ENCODE results near the gene SORL1. TPM values are rescaled to one million over a fixed set of nuclear protein-coding genes. Genes with fewer than 3 reads are reported as not detected.

Gene SORL1
- total RNA-seq, 2 experiments from 2014 or later, result 228 to 411 TPM

- Histone ChIP-seq H4K20me1 (ENCODE audit: insufficient read depth, low read length) (no peaks in the 10 kb centered on the region), H3K4me1 (ENCODE audit: insufficient read depth, low read length, poor library complexity, severe bottlenecking) (peaks cover 40% of the 10 kb centered on the region), H3K36me3 (ENCODE audit: insufficient read depth, low read length) (peaks cover 97% of the 10 kb centered on the region), H3K27ac (ENCODE audit: low read depth, low read length, poor library complexity, severe bottlenecking) (peak overlapping the region; percentile 28), H3K79me2 (ENCODE audit: insufficient read depth, low read depth, low read length) (peaks cover 21% of the 10 kb centered on the region), H3K4me3 (ENCODE audit: low read depth, low read length, poor library complexity, severe bottlenecking) (no peak overlapping the region), H3K9me3 (ENCODE audit: low read length) (no peaks in the 10 kb centered on the region), H3K9me2 (ENCODE audit: insufficient read depth, low read length) (no peaks in the 10 kb centered on the region), H3K4me2 (ENCODE audit: low read length) (no peak overlapping the region), H2AFZ (ENCODE audit: low read length) (no peak overlapping the region)
- TF ChIP-seq CTCF (conservative IDR thresholded peaks at IDR 0.05; ENCODE audit: low read length) (no peak), EZH2phosphoT487 (IDR thresholded peaks at IDR 0.05; ENCODE audit: borderline replicate concordance, low read depth, low read length) (no peak)
- no peak for DNase-seq (ENCODE audit: low spot score)
- ChIA-PET POLR2A (interaction anchor here (0.6 to 0.8 kb wide), 2 partner anchors 16 to 20 kb away, joined by 3 read pairs; no protein-coding TSS in a partner anchor), CTCF (ENCODE audit: unreplicated experiment) (no interaction called here)
- BruUV-seq (replicated peaks), result no TSS peak
- intact Hi-C loops (cut with micrococcal nuclease; ENCODE audit: unreplicated experiment), result loop anchor here (5.0 kb wide), 1 partner anchor 202 kb away; no protein-coding TSS in a partner anchor
Measured at GRCh38 chr11:121574801-121575200, 122.7 kb downstream of the SORL1 start.

DNA sequence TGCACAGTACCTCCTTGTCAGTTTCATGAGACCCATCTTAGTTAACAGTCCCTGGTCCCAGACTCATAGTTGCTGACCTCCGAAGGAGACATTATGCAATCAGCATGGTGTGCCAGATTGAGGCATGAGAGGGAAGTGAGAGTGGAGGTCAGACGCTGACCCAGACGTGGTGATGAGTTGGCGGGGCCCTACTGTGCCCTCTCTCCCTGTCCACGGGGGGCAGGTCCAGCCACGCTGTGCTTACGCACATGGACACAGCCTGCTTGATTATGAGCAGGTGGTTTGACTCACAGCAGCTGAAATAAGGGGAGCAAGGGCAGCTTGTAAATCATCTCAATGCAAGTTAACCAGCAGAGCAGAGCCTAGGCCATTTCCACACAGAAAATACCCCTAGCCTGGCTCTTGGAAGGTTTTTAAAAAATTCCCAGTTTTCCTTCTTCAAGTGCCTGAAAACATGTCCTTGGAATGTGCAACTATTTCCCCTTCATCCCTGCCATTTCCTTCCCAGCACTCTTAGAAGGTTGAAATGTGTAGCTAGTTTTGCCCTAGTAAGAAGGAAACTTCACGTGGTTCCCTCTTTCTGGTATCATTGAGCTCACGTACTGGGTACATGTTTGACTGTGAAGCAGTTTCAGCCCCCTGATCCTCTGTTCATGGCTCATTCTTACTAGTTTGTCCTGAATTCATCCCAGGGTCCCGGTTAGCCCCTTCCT is 123.3 kb downstream of the SORL1 start:
- POLR2A ChIA-PET, result interaction anchor here (0.8 to 0.9 kb wide), 2 partner anchors 15 to 205 kb away, joined by 3 read pairs; no protein-coding TSS in a partner anchor
- Histone ChIP-seq H3K36me3 (ENCODE audit: insufficient read depth, low read length) (peaks cover 100% of the 10 kb centered on the region), H2AFZ (ENCODE audit: low read length) (no peak overlapping the region), H3K9me2 (ENCODE audit: insufficient read depth, low read length) (no peaks in the 10 kb centered on the region), H3K27ac (ENCODE audit: low read depth, low read length, poor library complexity, severe bottlenecking) (peak overlapping the region; percentile 28), H4K20me1 (ENCODE audit: insufficient read depth, low read length) (no peaks in the 10 kb centered on the region), H3K4me3 (ENCODE audit: low read depth, low read length, poor library complexity, severe bottlenecking) (no peak overlapping the region), H3K4me2 (ENCODE audit: low read length) (no peak overlapping the region), H3K79me2 (ENCODE audit: insufficient read depth, low read depth, low read length) (peaks cover 19% of the 10 kb centered on the region), H3K4me1 (ENCODE audit: insufficient read depth, low read length, poor library complexity, severe bottlenecking) (peaks cover 36% of the 10 kb centered on the region), H3K9me3 (ENCODE audit: low read length) (no peaks in the 10 kb centered on the region)
- no peak for DNase-seq (ENCODE audit: low spot score)
- CTCF ChIA-PET (ENCODE audit: unreplicated experiment), result interaction anchor here (1.0 kb wide), 1 partner anchor 126 kb away, joined by 3 read pairs; no protein-coding TSS in a partner anchor
- no TSS peak for BruUV-seq (replicated peaks)
- intact Hi-C loops (cut with micrococcal nuclease; ENCODE audit: unreplicated experiment), result no loop called here
- no peak for TF ChIP-seq CTCF (conservative IDR thresholded peaks at IDR 0.05; ENCODE audit: low read length)
- no peak for TF ChIP-seq EZH2phosphoT487 (IDR thresholded peaks at IDR 0.05; ENCODE audit: borderline replicate concordance, low read depth, low read length)

- no peak overlapping the region for H3K4me3 ChIP-seq (ENCODE audit: low read depth, low read length, poor library complexity, severe bottlenecking)
- POLR2A ChIA-PET, result interaction anchor here (0.9 kb wide), 1 partner anchor 205 kb away, joined by 3 read pairs; no protein-coding TSS in a partner anchor
- H4K20me1 ChIP-seq (ENCODE audit: insufficient read depth, low read length), result no peaks in the 10 kb centered on the region
- H3K4me2 ChIP-seq (ENCODE audit: low read length), result no peak overlapping the region
- no peaks in the 10 kb centered on the region for H3K9me2 ChIP-seq (ENCODE audit: insufficient read depth, low read length)
- peaks cover 31% of the 10 kb centered on the region for H3K4me1 ChIP-seq (ENCODE audit: insufficient read depth, low read length, poor library complexity, severe bottlenecking)
- peaks cover 14% of the 10 kb centered on the region for H3K79me2 ChIP-seq (ENCODE audit: insufficient read depth, low read depth, low read length)
- H3K27ac ChIP-seq (ENCODE audit: low read depth, low read length, poor library complexity, severe bottlenecking), result no peak overlapping the region
- H3K36me3 ChIP-seq (ENCODE audit: insufficient read depth, low read length), result peaks cover 100% of the 10 kb centered on the region
- no peak for TF ChIP-seq CTCF (conservative IDR thresholded peaks at IDR 0.05; ENCODE audit: low read length)
- intact Hi-C loops (cut with micrococcal nuclease; ENCODE audit: unreplicated experiment), result no loop called here
- H3K9me3 ChIP-seq (ENCODE audit: low read length), result no peaks in the 10 kb centered on the region
- BruUV-seq (replicated peaks), result no TSS peak
- CTCF ChIA-PET (ENCODE audit: unreplicated experiment), result interaction anchor here (1.0 kb wide), 1 partner anchor 127 kb away, joined by 3 read pairs; no protein-coding TSS in a partner anchor
- H2AFZ ChIP-seq (ENCODE audit: low read length), result no peak overlapping the region
- DNase-seq (ENCODE audit: low spot score), result no peak
Measured at GRCh38 chr11:121575963-121576290, 123.8 kb downstream of the SORL1 start.

All from OCI-LY7 (cell line).